ENCODE measurements around the gene CRLF2. TPM values are rescaled to one million over a fixed set of nuclear protein-coding genes. Genes with fewer than 3 reads are reported as not detected.
"Not testable (repeated sequence)": the region's sequence is repeated elsewhere in the genome, so short reads cannot be mapped to it uniquely, and the experiment has no call there.

The CRLF2 gene
- total and polyA plus RNA-seq, 2 of the 8 experiments (the other 6 are each of a cell fraction or from before 2014, with no cell fraction given) = 0.06 TPM; not detected in 1

DNA sequence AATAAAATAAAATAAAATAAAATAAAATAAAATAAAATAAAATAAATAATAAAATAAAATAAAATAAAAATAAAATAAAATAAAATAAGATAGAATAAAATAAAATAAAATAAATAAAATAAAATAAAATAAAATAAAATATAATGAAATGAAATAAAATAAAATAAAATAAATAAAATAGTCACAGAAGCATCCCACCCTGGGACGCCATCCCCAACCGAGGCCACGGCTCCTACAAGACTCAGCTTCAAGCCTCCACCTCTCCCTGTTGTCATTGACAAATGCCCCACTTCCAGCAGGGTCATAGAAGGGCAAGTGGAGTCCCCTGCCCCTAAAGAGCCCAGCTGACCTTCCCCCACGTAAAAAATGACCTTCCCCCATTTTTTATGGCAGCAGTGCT lies 30.2 kb downstream of the CRLF2 start (continued):
- TF ChIP-seq, protein P1, sequence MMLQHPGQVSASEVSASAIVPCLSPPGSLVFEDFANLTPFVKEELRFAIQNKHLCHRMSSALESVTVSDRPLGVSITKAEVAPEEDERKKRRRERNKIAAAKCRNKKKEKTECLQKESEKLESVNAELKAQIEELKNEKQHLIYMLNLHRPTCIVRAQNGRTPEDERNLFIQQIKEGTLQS (IDR thresholded peaks at IDR 0.05; ENCODE audit: insufficient read depth, low read depth, low read length) = no peak
- TF ChIP-seq CTBP2 (IDR thresholded peaks at IDR 0.05; ENCODE audit: borderline replicate concordance, insufficient read depth, insufficient read length, low read length) = no peak

DNA sequence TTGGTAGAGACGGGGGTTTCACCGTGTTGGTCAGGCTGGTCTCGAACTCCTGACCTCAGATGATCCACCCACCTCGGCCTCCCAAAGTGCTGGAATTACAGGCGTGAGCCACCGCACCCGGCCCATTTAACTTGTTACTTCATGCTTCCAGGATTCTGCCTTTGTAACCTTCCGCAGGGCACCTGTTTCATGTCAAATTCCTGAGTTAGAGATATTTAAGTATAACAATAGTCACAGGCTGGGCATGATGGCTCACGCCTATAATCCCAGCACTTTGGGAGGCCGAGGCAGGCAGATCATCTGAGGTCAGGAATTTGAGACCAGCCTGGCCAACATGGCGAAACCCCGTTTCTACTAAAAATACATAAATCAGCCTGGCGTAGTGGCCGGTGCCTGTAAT lies 30.8 kb downstream of the CRLF2 start:
- H3K9ac ChIP-seq (replicated peaks in 1 of 4; ENCODE audit: extremely low read depth in 1 of 4, low read depth in 3 of 4, low read length in 3 of 4); H2BK20ac ChIP-seq (ENCODE audit: low read length); H3K4ac ChIP-seq (replicated peaks; ENCODE audit: insufficient read length, low read depth, low read length); H3K79me1 ChIP-seq (ENCODE audit: low read depth, low read length); H3K27ac ChIP-seq (ENCODE audit: low read depth, low read length); H2BK120ac ChIP-seq (replicated peaks; ENCODE audit: low read depth, low read length); H2BK15ac ChIP-seq (ENCODE audit: low read length); H2AK5ac ChIP-seq (ENCODE audit: low read depth, low read length); H3K9me3 ChIP-seq (ENCODE audit: insufficient read depth in 2 of 2, low read depth in 1 of 2, low read length in 1 of 2); H4K91ac ChIP-seq (replicated peaks; ENCODE audit: insufficient read length, low read length); H3K56ac ChIP-seq (replicated peaks; ENCODE audit: insufficient read length, low read depth, low read length); H3K79me2 ChIP-seq (ENCODE audit: control insufficient read depth in 1 of 2, insufficient read depth in 2 of 2, low read length in 2 of 2); H3K14ac ChIP-seq (ENCODE audit: insufficient read length); H3K23ac ChIP-seq (ENCODE audit: insufficient read length); H4K5ac ChIP-seq (ENCODE audit: insufficient read length, low read depth, low read length); H4K8ac ChIP-seq (ENCODE audit: extremely low read depth, insufficient read depth, low read length); H2BK12ac ChIP-seq (ENCODE audit: low read depth, low read length); FAIRE-seq; H2AFZ ChIP-seq (ENCODE audit: low read length); POLR2A ChIA-PET (ENCODE audit: partially characterized antibody); H3K4me3 ChIP-seq (ENCODE audit: extremely low read depth in 1 of 4, insufficient read depth in 2 of 4, low read depth in 3 of 4, low read length in 4 of 4); H3K23me2 ChIP-seq (ENCODE audit: low read depth, low read length); H2BK5ac ChIP-seq (ENCODE audit: low read depth, low read length); H4K20me1 ChIP-seq (replicated peaks in 1 of 2; ENCODE audit: control insufficient read depth in 1 of 2, insufficient read depth in 2 of 2, low read length in 2 of 2); H3K4me2 ChIP-seq (ENCODE audit: insufficient read depth in 1 of 2, low read depth in 2 of 2, low read length in 2 of 2); H3K27me3 ChIP-seq (replicated peaks in 1 of 4; ENCODE audit: control insufficient read depth in 3 of 4, extremely low read depth in 1 of 4, insufficient read depth in 3 of 4, low read length in 3 of 4); H3K4me1 ChIP-seq (replicated peaks in 1 of 4; ENCODE audit: control insufficient read depth in 3 of 4, insufficient read depth in 4 of 4, low read length in 3 of 4); H3K36me3 ChIP-seq (ENCODE audit: control insufficient read depth in 2 of 4, insufficient read depth in 4 of 4, low read length in 3 of 4); CTCF ChIA-PET (ENCODE audit: partially characterized antibody); H3K18ac ChIP-seq (ENCODE audit: extremely low read depth, low read length): not testable (repeated sequence)
- DNase-seq (ENCODE audit: low read depth in 1 of 2, low spot score in 2 of 2) = peak in 1 of 2 experiments; percentile 31
- WGBS, 2 experiments (ENCODE audit: extremely low coverage in 1 of 2, insufficient coverage in 1 of 2, insufficient read length in 1 of 2, insufficient replicate concordance in 2 of 2, low coverage in 1 of 2, low lambda C conversion rate in 2 of 2, missing lambda C conversion rate in 1 of 2) = 84% methylated on average over 14 of the region's 14 CpGs; no CpG with 5 or more reads in 1 of the 2 experiments
